HG03457 (cell line): Measurements from ENCODE around the gene GTF2A2.
"Not testable (repeated sequence)": the region's sequence is repeated elsewhere in the genome, so short reads cannot be mapped to it uniquely, and the experiment has no call there.

Experiments
- ATAC-seq: cut with Tn5 transposase; IDR thresholded peaks from one replicate; pipeline ENCODE4 v1.9.1; 2021; ENCODE audit warnings: moderate number of reproducible peaks; ENCODE audit not compliant: unreplicated experiment

The GTF2A2 gene

GRCh38 chr15:59656897-59657634 is at the start of gene GTF2A2:
TSS of gene GTF2A2 (minus strand) at chr15:59657515. CDS start at chr15:59652277, 5,238 bp downstream.
- ATAC-seq, result peak; percentile 96

- ATAC-seq, result no peak
These were observed 46.9 kb upstream of the GTF2A2 start for GRCh38 chr15:59703979-59704796.

- no peak for ATAC-seq
These were observed 45.0 kb upstream of the GTF2A2 start for GRCh38 chr15:59702351-59702750.

- no peak for ATAC-seq
These were observed 44.6 kb upstream of the GTF2A2 start for GRCh38 chr15:59701880-59702279.

- ATAC-seq, result no peak
These were observed 42.6 kb upstream of the GTF2A2 start for GRCh38 chr15:59699810-59700431.

GRCh38 chr15:59698065-59698464 is 40.8 kb upstream of the GTF2A2 start:
- ATAC-seq, result not testable (repeated sequence)

- ATAC-seq, result no peak
These were observed 39.0 kb upstream of the GTF2A2 start for GRCh38 chr15:59696332-59696731.

GRCh38 chr15:59694779-59695178 is 37.5 kb upstream of the GTF2A2 start:
- no peak for ATAC-seq

GRCh38 chr15:59691194-59691805 is 34.0 kb upstream of the GTF2A2 start:
- ATAC-seq, result no peak

GRCh38 chr15:59689626-59690236 is 32.4 kb upstream of the GTF2A2 start:
- ATAC-seq, result no peak

- ATAC-seq, result peak; percentile 75
These were observed 31.7 kb upstream of the GTF2A2 start, which contains the start of gene BNIP2 for GRCh38 chr15:59688782-59689625. TSS of gene BNIP2 (minus strand) at chr15:59689320. CDS start at chr15:59682457, 6,863 bp downstream.

GRCh38 chr15:59688423-59688781 is 31.1 kb upstream of the GTF2A2 start:
- no peak for ATAC-seq

- no peak for ATAC-seq
These were observed 30.5 kb upstream of the GTF2A2 start for GRCh38 chr15:59687836-59688235.

- ATAC-seq, result no peak
These were observed 29.1 kb upstream of the GTF2A2 start for GRCh38 chr15:59686389-59686788.

- no peak for ATAC-seq
These were observed 28.5 kb upstream of the GTF2A2 start for GRCh38 chr15:59685737-59686297.

GRCh38 chr15:59680870-59681269 is 23.6 kb upstream of the GTF2A2 start:
- no peak for ATAC-seq

- ATAC-seq, result no peak
These were observed 23.0 kb upstream of the GTF2A2 start for GRCh38 chr15:59680346-59680745.

GRCh38 chr15:59678620-59679019 is 21.3 kb upstream of the GTF2A2 start:
- no peak for ATAC-seq

- ATAC-seq, result no peak
These were observed 20.9 kb upstream of the GTF2A2 start for GRCh38 chr15:59678172-59678571.

- ATAC-seq, result no peak
These were observed 19.2 kb upstream of the GTF2A2 start for GRCh38 chr15:59676565-59676964.
